Breast epithelium (tissue), 4 donors: ENCODE results near the gene SDK1. TPM values are rescaled to one million over a fixed set of nuclear protein-coding genes. Genes with fewer than 3 reads are reported as not detected.
"Not testable (repeated sequence)": the region's sequence is repeated elsewhere in the genome, so short reads cannot be mapped to it uniquely, and the experiment has no call there.

Source experiments
- DNase-seq, 2 donors: peaks; one replicate each; pipeline ENCODE4 v3.0.0-alpha.2; 2019; ENCODE audit warnings: low spot score in 2 of 2
- H3K27ac ChIP-seq, 2 donors: fragments of 200-600 bp; sonication (generic) in 1 of 2; one replicate each; pipeline ENCODE4 v1.5.1; 2016 to 2019; ENCODE audit warnings: mild to moderate bottlenecking in 1 of 2
- H3K27me3 ChIP-seq, 2 donors: fragments of 200-600 bp; sonication (generic) in 1 of 2; one replicate each; pipeline versions ENCODE4 v1.5.1 to v1.6.0; 2017 to 2019; ENCODE audit warnings: control low read depth in 1 of 2, mild to moderate bottlenecking in 1 of 2
- H3K36me3 ChIP-seq: fragments of 200-600 bp; one replicate; pipeline ENCODE4 v1.5.1; 2019
- H3K4me1 ChIP-seq, 2 donors: fragments of 200-600 bp; sonication (generic); one replicate each; pipeline ENCODE4 v1.5.1; 2016 to 2019; ENCODE audit warnings: control low read depth in 1 of 2
- H3K4me3 ChIP-seq, 3 donors: fragments of 200-600 bp; sonication (generic); 1 replicate in 2 of 3; 2 replicates in 1 of 3; pipeline ENCODE4 v1.5.1; 2016 to 2019; ENCODE audit warnings: mild to moderate bottlenecking in 3 of 3, moderate library complexity in 2 of 3
- H3K9me3 ChIP-seq, 2 donors: fragments of 200-600 bp; sonication (generic) in 1 of 2; one replicate each; pipeline ENCODE4 v1.5.1; 2016 to 2019; ENCODE audit warnings: control low read depth in 1 of 2
- POLR2A ChIP-seq: fragments of 450-650 bp; IDR thresholded peaks from one replicate; pipeline ENCODE4 v1.6.1; 2016; ENCODE audit warnings: antibody characterized with exemption, mild to moderate bottlenecking, moderate library complexity
- POLR2AphosphoS5 ChIP-seq, 3 donors: sonication (generic); formaldehyde crosslinking; IDR thresholded peaks; one replicate each; pipeline ENCODE4 v1.6.1; 2017; ENCODE audit warnings: antibody characterized with exemption in 3 of 3
- intact Hi-C: fragments of 100-400 bp; cut with DNase I; formaldehyde crosslinking; loops from one replicate; pipeline ENCODE4 v1.15.1; 2023; ENCODE audit warnings: low total_unique reads
- total RNA-seq, 3 donors: library from RNA; depleted of rRNA; stranded (reverse); fragments of >200 nt; gene quantifications; one replicate each; pipeline ENCODE4 v1.1.0, GENCODE V29; 2016
- TF ChIP-seq, protein P1 (sequence below), 3 donors: fragments of 450-650 bp; IDR thresholded peaks; one replicate each; pipeline ENCODE4 v1.5.1; 2016 to 2017; ENCODE audit warnings: antibody characterized with exemption in 3 of 3, mild to moderate bottlenecking in 3 of 3, moderate library complexity in 3 of 3

SDK1 gene
- total RNA-seq, 3 donors from 2014 or later, result 3.7 to 18.2 (median 6.6) TPM

DNA sequence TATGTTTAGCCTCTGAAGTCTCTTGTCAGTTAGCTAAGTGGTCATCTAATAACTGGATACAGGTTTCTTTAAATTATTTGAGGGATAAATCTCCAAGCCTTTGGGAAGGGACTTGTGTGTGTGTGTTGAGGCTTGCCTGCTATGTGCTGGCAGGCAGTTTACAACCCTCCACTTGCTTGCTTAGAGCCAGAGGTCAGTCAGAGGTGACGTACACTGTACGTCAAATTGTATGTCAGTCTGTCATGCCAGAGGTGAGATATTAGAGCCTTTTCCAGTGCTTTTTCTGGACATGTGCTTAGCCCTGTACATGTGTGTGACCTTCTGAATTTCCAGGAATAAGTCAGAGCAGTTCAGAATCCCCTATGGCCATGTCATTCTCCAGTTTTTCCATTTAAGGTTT, 438.9 kb downstream of the SDK1 start:
- TF ChIP-seq, protein P1, sequence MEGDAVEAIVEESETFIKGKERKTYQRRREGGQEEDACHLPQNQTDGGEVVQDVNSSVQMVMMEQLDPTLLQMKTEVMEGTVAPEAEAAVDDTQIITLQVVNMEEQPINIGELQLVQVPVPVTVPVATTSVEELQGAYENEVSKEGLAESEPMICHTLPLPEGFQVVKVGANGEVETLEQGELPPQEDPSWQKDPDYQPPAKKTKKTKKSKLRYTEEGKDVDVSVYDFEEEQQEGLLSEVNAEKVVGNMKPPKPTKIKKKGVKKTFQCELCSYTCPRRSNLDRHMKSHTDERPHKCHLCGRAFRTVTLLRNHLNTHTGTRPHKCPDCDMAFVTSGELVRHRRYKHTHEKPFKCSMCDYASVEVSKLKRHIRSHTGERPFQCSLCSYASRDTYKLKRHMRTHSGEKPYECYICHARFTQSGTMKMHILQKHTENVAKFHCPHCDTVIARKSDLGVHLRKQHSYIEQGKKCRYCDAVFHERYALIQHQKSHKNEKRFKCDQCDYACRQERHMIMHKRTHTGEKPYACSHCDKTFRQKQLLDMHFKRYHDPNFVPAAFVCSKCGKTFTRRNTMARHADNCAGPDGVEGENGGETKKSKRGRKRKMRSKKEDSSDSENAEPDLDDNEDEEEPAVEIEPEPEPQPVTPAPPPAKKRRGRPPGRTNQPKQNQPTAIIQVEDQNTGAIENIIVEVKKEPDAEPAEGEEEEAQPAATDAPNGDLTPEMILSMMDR (IDR thresholded peaks at IDR 0.05), result no peak
- no peak for TF ChIP-seq POLR2A
- no peak for TF ChIP-seq POLR2AphosphoS5 (IDR thresholded peaks at IDR 0.05)
- Histone ChIP-seq H3K27me3 (no peaks in the 10 kb centered on the region), H3K9me3 (peaks cover 12 to 24% of the 10 kb centered on the region in 2 donors), H3K36me3 (no peaks in the 10 kb centered on the region), H3K4me1 (no peaks in the 10 kb centered on the region), H3K27ac (no peak overlapping the region), H3K4me3 (no peak overlapping the region)
- intact Hi-C loops, result no loop called here
- no peak for DNase-seq

DNA sequence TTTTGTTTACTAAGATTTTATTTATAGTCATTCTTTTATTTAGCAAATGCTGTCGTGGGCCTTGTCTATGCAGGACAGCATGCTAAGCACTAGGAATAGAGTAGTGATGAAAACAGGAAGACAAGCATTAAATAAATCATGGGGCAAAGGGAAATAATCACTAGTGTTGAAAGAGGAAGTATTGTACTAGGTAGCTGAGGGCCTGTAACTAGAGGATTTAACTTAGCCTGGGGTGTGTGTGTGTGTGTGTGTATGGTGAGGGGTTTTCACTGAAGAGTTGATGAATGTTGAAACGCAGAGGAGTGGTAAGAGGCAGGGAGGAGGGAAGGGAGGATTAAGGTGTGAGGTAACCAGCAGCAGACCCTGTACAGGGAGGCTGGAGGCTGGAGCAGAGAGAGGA, 446.4 kb downstream of the SDK1 start:
- no peak overlapping the region for H3K27ac ChIP-seq
- H3K27me3 ChIP-seq, result no peaks in the 10 kb centered on the region
- DNase-seq, result no peak
- TF ChIP-seq, protein P1 (IDR thresholded peaks at IDR 0.05), result no peak
- no peak for TF ChIP-seq POLR2A
- no peak for TF ChIP-seq POLR2AphosphoS5 (IDR thresholded peaks at IDR 0.05)
- intact Hi-C loops, result no loop called here
- H3K4me1 ChIP-seq, result no peaks in the 10 kb centered on the region
- H3K4me3 ChIP-seq, result no peak overlapping the region
- no peaks in the 10 kb centered on the region for H3K9me3 ChIP-seq
- no peaks in the 10 kb centered on the region for H3K36me3 ChIP-seq

DNA sequence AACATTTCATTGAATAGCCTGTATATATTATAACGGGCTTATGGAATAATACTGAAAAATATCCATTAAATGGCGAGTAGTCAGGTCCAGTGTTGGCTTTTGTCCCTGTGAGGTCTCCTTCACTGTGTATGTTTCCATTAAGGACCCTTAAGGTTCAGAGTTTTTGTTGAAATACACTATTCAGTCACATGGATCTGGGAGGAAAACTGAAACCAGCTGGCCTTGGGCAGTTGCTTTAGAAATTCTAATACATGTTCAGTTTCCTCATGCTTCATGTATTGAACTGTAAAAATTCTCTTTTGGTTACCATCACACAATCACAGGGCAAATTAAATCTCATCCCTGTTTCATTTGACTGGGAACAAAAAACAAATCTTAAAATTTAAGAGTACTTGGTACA, 447.3 kb downstream of the SDK1 start:
- no peak overlapping the region for H3K4me3 ChIP-seq
- H3K36me3 ChIP-seq, result no peaks in the 10 kb centered on the region
- H3K27ac ChIP-seq, result no peak overlapping the region
- H3K4me1 ChIP-seq, result no peaks in the 10 kb centered on the region
- no peaks in the 10 kb centered on the region for H3K27me3 ChIP-seq
- intact Hi-C loops, result no loop called here
- TF ChIP-seq, protein P1 (IDR thresholded peaks at IDR 0.05), result no peak
- no peak for TF ChIP-seq POLR2AphosphoS5 (IDR thresholded peaks at IDR 0.05)
- no peaks in the 10 kb centered on the region for H3K9me3 ChIP-seq
- DNase-seq, result no peak

DNA sequence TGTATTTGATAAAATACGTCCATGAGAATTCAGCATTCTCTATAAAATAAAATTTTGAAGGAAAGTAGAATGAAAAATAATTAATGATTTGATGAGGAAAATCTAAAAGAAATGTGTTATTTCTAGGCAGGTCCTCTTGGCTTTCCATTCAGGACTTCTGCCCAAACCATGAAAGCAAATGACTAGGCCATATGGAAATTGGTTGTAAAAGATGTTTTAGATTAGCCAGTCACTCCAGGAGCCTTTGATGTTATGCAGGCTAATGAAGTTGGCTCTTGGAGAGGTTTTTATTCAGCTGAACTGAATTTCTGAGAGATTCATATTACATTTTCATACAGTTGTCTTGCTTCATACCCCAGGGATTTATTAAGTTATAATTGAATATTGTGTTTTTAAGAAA, 452.8 kb downstream of the SDK1 start:
- DNase-seq, result no peak
- H3K36me3 ChIP-seq, result no peaks in the 10 kb centered on the region
- no peak overlapping the region for H3K4me3 ChIP-seq
- TF ChIP-seq POLR2AphosphoS5 (IDR thresholded peaks at IDR 0.05) (no peak), POLR2A (no peak)
- TF ChIP-seq, protein P1 (IDR thresholded peaks at IDR 0.05), result no peak
- H3K27ac ChIP-seq, result no peak overlapping the region
- intact Hi-C loops, result no loop called here
- H3K4me1 ChIP-seq, result no peaks in the 10 kb centered on the region
- no peaks in the 10 kb centered on the region for H3K27me3 ChIP-seq
- H3K9me3 ChIP-seq, result no peaks in the 10 kb centered on the region

DNA sequence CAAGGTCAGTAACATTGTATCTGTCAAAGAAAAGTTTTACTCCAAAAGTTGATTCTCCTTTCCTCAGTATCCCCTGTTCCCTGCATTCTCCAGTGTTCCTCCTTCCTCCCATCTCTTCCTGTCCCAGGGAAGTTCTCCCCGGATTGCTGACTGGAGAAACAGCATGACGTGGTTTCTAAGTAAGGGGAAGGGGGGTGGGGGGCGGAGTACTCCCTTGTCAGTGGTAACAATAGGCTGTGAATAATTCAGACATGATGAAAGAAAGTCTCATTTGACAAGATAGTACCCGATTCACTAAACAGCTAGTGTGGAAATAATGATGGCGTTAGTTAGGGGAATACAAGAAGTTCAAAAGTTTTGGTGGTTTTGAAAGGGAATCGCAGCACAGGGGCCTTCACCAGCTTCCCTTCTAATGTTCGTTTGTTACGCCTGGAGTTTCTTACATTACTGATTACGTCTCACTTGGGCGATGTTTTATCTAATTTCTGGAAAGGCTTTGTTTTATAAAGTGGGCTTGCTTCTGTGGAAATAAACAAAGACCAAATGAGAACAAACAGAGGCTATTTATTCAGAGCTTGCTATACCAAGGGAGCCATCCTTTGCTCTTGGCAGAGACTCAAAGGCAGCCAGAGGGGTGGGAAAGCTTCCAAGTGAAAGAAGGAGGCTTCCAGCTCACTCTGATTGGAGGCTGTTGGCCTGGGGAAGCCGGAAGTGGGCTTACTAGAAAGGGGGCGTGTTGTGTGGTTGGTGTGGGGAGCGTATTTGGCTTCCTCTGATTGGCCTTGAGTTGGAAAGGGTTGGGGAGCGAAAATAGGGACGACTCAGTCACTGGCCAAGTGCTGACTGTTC, 453.7 kb downstream of the SDK1 start:
- intact Hi-C loops, result no loop called here
- Histone ChIP-seq H3K4me3 (peak overlapping the region in 2 of 3 donors; percentile 35 to 42), H3K4me1 (no peaks in the 10 kb centered on the region), H3K36me3 (no peaks in the 10 kb centered on the region), H3K9me3 (no peaks in the 10 kb centered on the region), H3K27me3 (no peaks in the 10 kb centered on the region), H3K27ac (peak overlapping the region; percentile 53 to 67)
- TF ChIP-seq POLR2AphosphoS5 (IDR thresholded peaks at IDR 0.05), result no peak
- no peak for TF ChIP-seq POLR2A
- TF ChIP-seq, protein P1 (IDR thresholded peaks at IDR 0.05), result no peak
- peak in 1 of 2 donors; percentile 18 for DNase-seq

DNA sequence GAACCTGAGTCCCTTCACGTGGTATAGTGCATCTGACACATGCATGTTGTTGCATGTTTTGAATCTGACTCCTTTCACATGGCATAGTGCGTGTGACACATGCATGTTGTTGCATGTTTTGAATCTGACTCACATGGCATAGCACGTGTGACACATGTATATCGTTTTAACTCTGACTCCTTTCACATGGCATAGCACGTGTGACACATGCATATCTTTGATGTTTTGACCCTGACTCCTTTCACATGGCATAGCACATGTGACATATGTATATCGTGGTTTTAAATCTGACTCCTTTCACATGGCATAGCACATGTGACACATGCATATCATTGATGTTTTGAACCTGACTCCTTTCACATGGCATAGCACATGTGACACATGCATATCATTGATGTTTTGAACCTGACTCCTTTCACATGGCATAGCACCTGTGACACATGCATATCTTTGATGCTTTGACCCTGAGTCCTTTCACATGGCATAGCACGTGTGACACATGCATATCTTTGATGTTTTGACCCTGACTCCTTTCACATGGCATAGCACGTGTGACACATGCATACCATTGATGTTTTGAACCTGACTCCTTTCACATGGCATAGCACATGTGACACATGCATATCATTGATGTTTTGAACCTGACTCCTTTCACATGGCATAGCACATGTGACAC, 454.9 kb downstream of the SDK1 start:
- H3K36me3 ChIP-seq, intact Hi-C loops, H3K27me3 ChIP-seq, H3K4me1 ChIP-seq, H3K4me3 ChIP-seq, DNase-seq, H3K27ac ChIP-seq, H3K9me3 ChIP-seq: not testable (repeated sequence)
